Sigmoid colon (tissue), 7 donors: ENCODE results near the gene INPP5E. TPM values are rescaled to one million over a fixed set of nuclear protein-coding genes. Genes with fewer than 3 reads are reported as not detected.

Source experiments
- DNase-seq: peaks from one replicate; pipeline ENCODE4 v3.0.0-alpha.2; 2019
- H3K27ac ChIP-seq, 4 donors: fragments of 200-600 bp; sonication (generic); one replicate each; pipeline ENCODE4 v1.5.1; 2016 to 2019; ENCODE audit warnings: mild to moderate bottlenecking in 1 of 4
- H3K27me3 ChIP-seq, 3 donors: fragments of 200-600 bp; sonication (generic); one replicate each; pipeline ENCODE4 v1.5.1; 2019; ENCODE audit warnings: mild to moderate bottlenecking in 1 of 3
- H3K36me3 ChIP-seq, 4 donors: fragments of 200-600 bp; sonication (generic); one replicate each; pipeline ENCODE4 v1.5.1; 2016 to 2019
- H3K4me1 ChIP-seq, 4 donors: fragments of 200-600 bp; sonication (generic); one replicate each; pipeline ENCODE4 v1.5.1; 2017 to 2019
- H3K4me3 ChIP-seq, 4 donors: fragments of 200-600 bp; sonication (generic); one replicate each; pipeline ENCODE4 v1.5.1; 2017 to 2019; ENCODE audit warnings: mild to moderate bottlenecking in 2 of 4, moderate library complexity in 1 of 4
- H3K9me3 ChIP-seq, 4 donors: fragments of 200-600 bp in 3 of 4; sonication (generic) in 3 of 4; one replicate each; pipeline versions ENCODE4 v1.5.1 to v1.6.1; 2013 to 2019
- EP300 ChIP-seq, 4 donors: sonication (generic); formaldehyde crosslinking; IDR thresholded peaks; one replicate each; pipeline ENCODE4 v1.6.1; 2017; ENCODE audit warnings: antibody characterized with exemption in 4 of 4
- POLR2A ChIP-seq, 2 donors: fragments of 450-650 bp; IDR thresholded peaks; one replicate each; pipeline ENCODE4 v1.6.1; 2016; ENCODE audit warnings: antibody characterized with exemption in 2 of 2, mild to moderate bottlenecking in 2 of 2, moderate library complexity in 2 of 2
- POLR2AphosphoS5 ChIP-seq, 4 donors: sonication (generic); formaldehyde crosslinking; IDR thresholded peaks; one replicate each; pipeline ENCODE4 v1.6.1; 2017; ENCODE audit warnings: antibody characterized with exemption in 4 of 4
- WGBS, 2 donors: extraction: QIAGEN DNeasy Blood & Tissue Kit; methylation state at CpG; one replicate each; pipeline ENCODE4 v1.1.7; 2013; 5-methylcytosine and 5-hydroxymethylcytosine counted together
- intact Hi-C: fragments of 100-400 bp; cut with DNase I; formaldehyde crosslinking; loops from one replicate; pipeline ENCODE4 v1.15.1; 2023
- polyA plus RNA-seq, 3 donors: library from polyadenylated mRNA; stranded (reverse); fragments of 200-250 nt; gene quantifications; one replicate each; pipeline ENCODE4 v1.2.3, GENCODE V29; 2013
- total RNA-seq, 4 donors: library from RNA; depleted of rRNA; stranded (reverse); fragments of >200 nt; gene quantifications; one replicate each; pipeline ENCODE4 v1.1.0, GENCODE V29; 2016
- TF ChIP-seq, protein P1 (sequence below), 4 experiments: fragments of 450-650 bp in 3 of 4; fragments of 200-600 bp in 1 of 4; IDR thresholded peaks; one replicate each; pipeline ENCODE4 v1.5.1; 2016 to 2019; ENCODE audit warnings: antibody characterized with exemption in 4 of 4, mild to moderate bottlenecking in 3 of 4, moderate library complexity in 2 of 4
- donor health status: healthy with polysubstance abuse.
- donor health status: Bipolar disorder and iron deficiency.
- donor health status: healthy.

INPP5E gene
- total and polyA plus RNA-seq, 7 donors: 1.8 to 12.2 (median 5.6) TPM

DNA sequence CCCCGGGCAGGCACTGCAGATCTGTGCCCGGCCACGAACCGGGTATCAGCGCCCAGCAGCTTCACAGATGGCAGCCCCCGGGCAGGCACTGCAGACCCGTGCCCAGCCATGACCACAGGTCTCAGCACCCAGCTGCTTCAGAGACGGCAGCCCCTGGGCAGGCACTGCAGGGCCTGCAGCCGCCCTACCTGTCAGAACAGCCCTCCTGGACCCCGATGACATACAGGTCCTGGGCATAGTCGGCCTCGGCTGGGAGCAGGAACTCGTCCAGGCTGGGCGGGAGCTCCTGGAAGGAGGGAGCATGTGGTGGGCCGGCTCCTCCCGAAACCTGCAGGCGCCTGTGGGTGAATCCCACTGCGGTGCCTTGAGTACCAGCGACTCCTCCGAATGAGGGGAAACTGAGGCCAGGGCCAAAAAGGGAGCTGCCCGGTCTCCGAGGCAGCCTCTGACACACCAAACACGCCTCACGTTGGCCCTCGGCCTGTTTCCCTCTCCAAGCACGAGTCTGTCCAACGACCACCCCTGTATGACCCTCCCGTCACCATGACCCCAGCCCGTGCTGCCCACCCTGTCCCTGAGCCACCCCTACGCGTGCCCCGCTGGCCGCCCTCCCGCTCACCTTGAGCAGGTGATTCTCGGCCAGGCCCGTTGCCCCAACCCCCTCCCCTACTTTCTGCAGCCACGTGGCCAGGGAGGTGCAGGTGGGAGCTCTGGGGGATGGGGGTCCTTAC lies 5.6 kb downstream of the INPP5E start:
- Histone ChIP-seq H3K27me3 (no peaks in the 10 kb centered on the region), H3K4me3 (no peak overlapping the region), H3K4me1 (peaks cover 2 to 31% (median 28%) of the 10 kb centered on the region in 4 donors), H3K36me3 (peaks cover 11 to 56% (median 21%) of the 10 kb centered on the region in 4 donors), H3K9me3 (no peaks in the 10 kb centered on the region), H3K27ac (no peak overlapping the region)
- intact Hi-C loops: no loop called here
- TF ChIP-seq, protein P1, sequence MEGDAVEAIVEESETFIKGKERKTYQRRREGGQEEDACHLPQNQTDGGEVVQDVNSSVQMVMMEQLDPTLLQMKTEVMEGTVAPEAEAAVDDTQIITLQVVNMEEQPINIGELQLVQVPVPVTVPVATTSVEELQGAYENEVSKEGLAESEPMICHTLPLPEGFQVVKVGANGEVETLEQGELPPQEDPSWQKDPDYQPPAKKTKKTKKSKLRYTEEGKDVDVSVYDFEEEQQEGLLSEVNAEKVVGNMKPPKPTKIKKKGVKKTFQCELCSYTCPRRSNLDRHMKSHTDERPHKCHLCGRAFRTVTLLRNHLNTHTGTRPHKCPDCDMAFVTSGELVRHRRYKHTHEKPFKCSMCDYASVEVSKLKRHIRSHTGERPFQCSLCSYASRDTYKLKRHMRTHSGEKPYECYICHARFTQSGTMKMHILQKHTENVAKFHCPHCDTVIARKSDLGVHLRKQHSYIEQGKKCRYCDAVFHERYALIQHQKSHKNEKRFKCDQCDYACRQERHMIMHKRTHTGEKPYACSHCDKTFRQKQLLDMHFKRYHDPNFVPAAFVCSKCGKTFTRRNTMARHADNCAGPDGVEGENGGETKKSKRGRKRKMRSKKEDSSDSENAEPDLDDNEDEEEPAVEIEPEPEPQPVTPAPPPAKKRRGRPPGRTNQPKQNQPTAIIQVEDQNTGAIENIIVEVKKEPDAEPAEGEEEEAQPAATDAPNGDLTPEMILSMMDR (IDR thresholded peaks at IDR 0.05): no peak
- TF ChIP-seq POLR2A (IDR thresholded peaks at IDR 0.05): no peak
- TF ChIP-seq POLR2AphosphoS5 (IDR thresholded peaks at IDR 0.05): no peak
- TF ChIP-seq EP300 (IDR thresholded peaks at IDR 0.05): no peak
- DNase-seq: no peak
- 94% methylated on average over 37 of the region's 37 CpGs for WGBS, 2 donors

DNA sequence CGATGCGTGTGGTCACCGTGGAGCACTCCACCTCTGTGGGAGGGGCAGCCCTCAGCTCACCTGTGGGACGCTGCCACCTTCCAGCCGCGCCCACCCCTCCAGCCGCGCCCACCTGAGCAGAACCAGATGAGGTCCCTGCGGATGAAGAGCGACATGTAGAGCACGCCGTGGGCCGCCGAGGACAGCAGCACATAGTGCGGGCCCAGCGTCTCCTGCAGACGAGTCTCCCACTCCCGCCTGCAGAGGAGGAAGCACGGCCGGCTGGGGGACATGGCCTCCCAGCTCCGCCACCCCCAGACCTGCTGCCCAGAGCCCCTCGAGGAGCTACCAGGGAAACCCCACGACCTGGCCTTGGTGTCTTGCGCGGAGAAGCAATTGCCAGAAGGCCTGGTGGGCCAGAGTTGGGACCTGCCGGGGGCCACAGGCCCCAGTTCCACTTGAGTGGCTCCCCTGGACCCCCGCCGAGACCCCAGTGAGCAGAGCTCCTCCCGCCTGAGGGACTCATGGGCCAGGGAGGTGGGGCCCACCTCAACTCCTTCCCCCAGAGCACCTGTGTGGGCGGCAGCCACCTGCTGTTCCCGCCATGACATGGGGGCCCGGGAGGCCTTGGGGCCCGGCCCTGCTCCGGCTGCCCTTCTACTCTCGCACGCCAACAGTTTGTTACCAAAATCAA lies 6.5 kb downstream of the INPP5E start:
- H3K4me1 ChIP-seq: peaks cover 2 to 23% (median 22%) of the 10 kb centered on the region in 4 donors
- no peak for DNase-seq
- H3K36me3 ChIP-seq: peaks cover 14 to 64% (median 23%) of the 10 kb centered on the region in 4 donors
- 91 to 95% methylated on average over 36 of the region's 36 CpGs for whole genome bisulfite sequencing, 2 donors
- no peak overlapping the region for H3K4me3 ChIP-seq
- H3K27ac ChIP-seq: no peak overlapping the region
- intact Hi-C loops: no loop called here
- TF ChIP-seq EP300 (IDR thresholded peaks at IDR 0.05) (no peak), POLR2A (IDR thresholded peaks at IDR 0.05) (no peak), POLR2AphosphoS5 (IDR thresholded peaks at IDR 0.05) (no peak)
- TF ChIP-seq, protein P1 (IDR thresholded peaks at IDR 0.05): no peak
- no peaks in the 10 kb centered on the region for H3K9me3 ChIP-seq
- no peaks in the 10 kb centered on the region for H3K27me3 ChIP-seq

DNA sequence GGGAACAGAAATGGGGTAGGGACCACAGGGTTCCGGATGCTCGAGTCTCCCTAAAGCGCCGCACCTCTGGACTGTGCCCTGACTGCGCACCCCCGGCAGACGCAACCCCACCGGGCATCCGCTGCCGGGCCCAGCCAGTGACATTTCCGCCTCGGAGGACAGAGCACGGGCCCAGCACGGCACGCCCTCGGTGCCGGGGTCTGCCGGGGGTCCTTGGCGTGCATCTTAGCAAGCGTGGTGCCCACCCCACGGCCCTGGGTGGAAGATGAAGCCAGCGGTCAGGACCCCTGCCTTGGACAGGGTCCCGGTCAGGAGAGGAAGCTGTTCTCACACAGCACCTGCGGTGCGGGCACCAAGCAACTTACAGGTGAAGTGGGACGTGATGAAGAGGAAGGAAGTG lies 7.1 kb downstream of the INPP5E start:
- intact Hi-C loops: no loop called here
- 96 to 97% methylated on average over 26 of the region's 26 CpGs for WGBS, 2 donors
- H3K27ac ChIP-seq: no peak overlapping the region
- no peak for DNase-seq
- no peak overlapping the region for H3K4me3 ChIP-seq
- H3K4me1 ChIP-seq: peaks cover 0 to 17% (median 16%) of the 10 kb centered on the region in 4 donors
- H3K27me3 ChIP-seq: no peaks in the 10 kb centered on the region
- no peaks in the 10 kb centered on the region for H3K9me3 ChIP-seq
- H3K36me3 ChIP-seq: peaks cover 14 to 64% (median 23%) of the 10 kb centered on the region in 4 donors
- TF ChIP-seq, protein P1 (IDR thresholded peaks at IDR 0.05): no peak
- TF ChIP-seq EP300 (IDR thresholded peaks at IDR 0.05): no peak
- no peak for TF ChIP-seq POLR2A (IDR thresholded peaks at IDR 0.05)
- TF ChIP-seq POLR2AphosphoS5 (IDR thresholded peaks at IDR 0.05): no peak

- H3K36me3 ChIP-seq: peaks cover 14 to 64% (median 23%) of the 10 kb centered on the region in 4 donors
- H3K4me3 ChIP-seq: no peak overlapping the region
Observed at GRCh38 chr9:136431782-136432350, 7.8 kb downstream of the INPP5E start.

More at GRCh38 chr9:136431782-136432350, 7.8 kb downstream of the INPP5E start:
- Histone ChIP-seq H3K27ac (no peak overlapping the region), H3K9me3 (no peaks in the 10 kb centered on the region), H3K4me1 (peaks cover 0 to 10% (median 8%) of the 10 kb centered on the region in 4 donors), H3K27me3 (no peaks in the 10 kb centered on the region)
- 95 to 96% methylated on average over 36 of the region's 36 CpGs for WGBS, 2 donors
- TF ChIP-seq, protein P1 (IDR thresholded peaks at IDR 0.05): no peak
- TF ChIP-seq EP300 (IDR thresholded peaks at IDR 0.05) (no peak), POLR2A (IDR thresholded peaks at IDR 0.05) (no peak), POLR2AphosphoS5 (IDR thresholded peaks at IDR 0.05) (no peak)
- DNase-seq: no peak
- intact Hi-C loops: no loop called here
